NCI-H187 treated with DMSO at 0.1 percent for 48 hours (cell line): ENCODE results near the gene CUX1.
"Not testable (repeated sequence)": the region's sequence is repeated elsewhere in the genome, so short reads cannot be mapped to it uniquely, and the experiment has no call there.

Experiments
- DNase-seq: peaks from one replicate; lab custom pipeline; 2025; lab: John Stamatoyannopoulos, UW

The CUX1 gene

DNA sequence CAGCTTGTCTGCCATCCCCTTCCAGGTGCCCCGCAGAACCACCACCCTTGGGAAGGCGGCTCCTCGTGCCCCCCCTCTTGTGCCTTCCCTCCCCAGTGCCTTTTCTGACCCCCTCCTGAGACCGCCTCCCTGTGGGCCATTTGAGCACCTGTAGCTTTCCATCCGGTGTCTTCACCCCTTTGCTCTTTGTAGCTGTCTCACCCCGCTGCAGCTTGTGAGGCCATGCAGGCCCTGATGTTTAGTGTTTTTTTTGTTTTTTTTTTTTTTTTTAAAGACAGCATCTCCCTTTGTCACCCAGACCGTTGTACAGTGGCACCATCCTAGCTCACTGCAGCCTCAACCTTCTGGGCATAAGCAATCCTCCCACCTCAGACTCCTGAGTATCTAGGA lies 52.5 kb downstream of the CUX1 start:
- DNase-seq = no peak

DNA sequence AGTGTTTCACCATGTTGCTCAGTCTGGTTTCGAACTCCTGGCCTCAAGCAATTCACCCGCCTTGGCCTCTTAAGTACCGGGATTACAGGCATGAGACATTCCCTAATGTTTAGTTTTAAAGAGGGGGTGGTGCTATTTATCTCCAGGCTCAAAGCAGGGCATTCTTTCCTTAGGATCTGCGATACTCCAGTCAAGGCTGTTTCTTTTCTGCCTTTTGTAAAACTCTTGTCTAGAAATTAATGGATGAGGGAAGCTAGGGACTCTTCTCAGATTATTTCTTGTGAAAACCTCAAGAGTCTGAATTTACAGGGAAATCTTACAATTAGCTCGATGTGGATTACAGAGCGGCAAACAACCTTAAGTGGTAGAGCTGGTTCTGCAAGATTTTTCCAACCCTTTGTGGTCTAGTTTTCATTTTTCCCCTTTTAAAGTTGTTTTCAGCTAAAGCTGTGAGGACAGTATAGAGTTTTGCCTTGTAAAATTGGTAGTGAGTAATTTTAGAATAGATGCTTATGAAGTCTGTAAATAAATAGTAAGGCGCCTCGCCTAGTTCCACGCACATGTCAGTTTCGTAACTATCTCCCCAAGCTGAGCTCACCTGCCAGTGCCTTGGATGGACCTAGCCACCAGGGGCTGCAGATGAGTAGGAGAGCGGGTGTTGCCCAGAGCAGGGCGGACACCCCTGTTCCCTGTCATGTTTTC lies 53.1 kb downstream of the CUX1 start:
- DNase-seq = no peak

DNA sequence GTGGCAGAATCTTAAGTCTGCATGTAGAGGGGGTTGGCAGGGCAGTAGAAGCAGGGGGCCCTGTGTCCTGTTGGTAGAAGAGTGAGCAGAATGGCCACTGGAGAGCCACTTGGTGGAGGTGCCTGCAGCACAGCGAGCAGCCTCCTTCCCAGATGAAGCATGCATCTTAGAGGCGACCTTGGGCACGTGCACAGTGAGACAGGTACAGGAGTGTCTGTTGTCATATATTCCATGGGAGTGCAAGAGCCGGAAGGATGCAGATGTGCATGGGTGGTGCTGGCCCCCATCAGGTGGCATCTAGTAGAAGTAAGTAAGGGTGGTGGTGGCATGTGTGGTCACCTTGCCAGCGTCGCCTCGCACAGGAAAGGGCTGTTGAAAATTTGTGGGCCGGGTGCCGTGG lies 53.9 kb downstream of the CUX1 start:
- DNase-seq = no peak

DNA sequence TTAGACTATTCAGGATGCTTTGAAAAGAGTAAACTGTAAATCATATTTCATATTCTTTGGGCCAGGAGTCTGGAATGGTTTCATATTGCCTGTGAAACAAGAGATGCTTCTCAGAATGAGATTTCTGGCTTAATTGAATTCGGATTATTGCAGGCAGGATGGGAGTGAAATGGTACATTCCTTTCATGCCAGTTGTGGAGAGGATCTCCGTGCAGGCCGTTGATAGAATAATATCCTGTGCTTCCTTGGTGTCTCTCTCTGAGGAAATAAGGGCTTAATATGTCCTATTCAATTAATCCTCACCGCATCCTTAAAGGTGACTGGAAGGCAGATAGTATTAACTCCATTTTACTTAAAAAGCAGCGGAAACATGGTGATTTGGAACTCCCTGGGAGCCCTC lies 56.6 kb downstream of the CUX1 start:
- no peak for DNase-seq

DNA sequence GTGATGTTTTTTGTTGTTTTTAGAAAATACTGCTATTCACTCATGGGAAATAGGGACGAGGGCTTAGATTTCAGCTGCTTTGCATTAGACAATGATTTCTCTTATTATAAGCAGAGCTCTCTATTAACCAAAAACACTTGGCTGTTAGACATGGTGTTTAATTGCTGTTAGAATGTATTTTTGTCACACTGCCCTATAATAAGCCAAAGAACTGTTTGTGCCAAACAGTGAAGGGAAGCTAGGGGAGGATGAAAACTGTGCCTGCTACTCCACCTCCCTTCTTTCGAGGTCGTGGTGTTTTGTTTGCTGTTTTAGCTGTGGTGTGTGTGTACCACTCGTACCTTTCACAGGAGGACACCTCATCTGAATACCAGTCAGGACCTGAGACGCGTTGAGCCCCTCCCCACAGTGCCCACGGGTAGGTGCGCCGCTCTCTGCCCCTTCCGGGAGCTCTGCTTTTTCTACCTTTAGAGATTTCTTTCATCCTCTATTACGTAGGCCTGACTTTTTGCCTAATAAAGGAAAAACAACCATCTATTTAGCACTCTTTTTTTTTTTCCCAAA lies 57.9 kb downstream of the CUX1 start:
- DNase-seq = no peak

DNA sequence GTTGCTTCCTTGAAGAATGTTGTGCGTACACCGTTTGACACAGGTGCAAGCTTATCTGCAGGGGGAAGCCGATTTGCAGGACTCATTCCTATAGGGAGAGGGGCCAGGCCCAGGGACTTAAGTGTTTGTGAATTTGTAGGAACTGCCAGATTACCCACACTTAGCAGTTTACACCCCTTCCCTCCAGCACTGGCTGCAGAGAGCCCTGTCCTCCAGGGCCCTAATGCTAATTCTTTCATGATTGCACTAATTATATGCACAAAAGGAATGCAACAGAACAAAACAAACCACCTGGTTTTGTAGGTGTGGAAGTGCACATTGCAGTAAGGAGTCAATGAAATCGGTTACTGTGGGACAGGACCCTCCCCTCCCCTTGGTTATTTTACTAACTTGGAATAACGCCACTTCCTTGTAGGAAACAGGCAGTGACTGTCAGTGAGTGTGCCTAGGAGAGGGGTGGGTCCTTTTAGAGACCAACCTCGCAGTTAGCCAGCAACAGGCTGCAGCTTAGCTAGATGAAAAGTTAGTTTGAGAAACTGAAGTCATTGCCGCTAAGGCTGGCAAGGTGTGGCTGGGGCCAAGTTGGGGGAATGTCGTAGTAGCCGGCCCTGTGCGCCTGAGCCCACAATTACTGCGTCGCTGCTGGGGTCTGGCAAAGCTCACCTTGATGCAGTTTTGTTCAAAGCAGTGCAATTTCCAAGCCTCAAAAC lies 60.6 kb downstream of the CUX1 start:
- DNase-seq = no peak

DNA sequence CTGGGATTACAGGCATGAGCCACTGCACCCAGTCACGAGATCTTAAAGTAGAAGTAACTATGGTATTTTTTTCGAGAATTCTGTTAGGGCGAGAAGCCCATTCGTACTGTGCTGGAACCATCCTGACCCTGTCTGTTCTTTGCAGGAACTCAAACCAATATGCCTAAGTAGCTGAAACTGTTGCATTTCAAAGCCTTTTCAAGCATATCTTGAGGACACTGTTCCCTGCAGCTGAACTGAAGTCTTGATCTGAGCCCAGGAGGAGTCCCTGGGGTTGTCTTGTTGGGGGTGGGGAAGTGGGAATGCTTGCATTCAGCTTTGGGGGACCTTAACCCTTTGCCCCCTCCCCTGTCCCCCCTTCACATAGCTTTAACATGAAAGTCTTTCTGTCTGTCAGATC lies 61.5 kb downstream of the CUX1 start:
- DNase-seq = no peak

DNA sequence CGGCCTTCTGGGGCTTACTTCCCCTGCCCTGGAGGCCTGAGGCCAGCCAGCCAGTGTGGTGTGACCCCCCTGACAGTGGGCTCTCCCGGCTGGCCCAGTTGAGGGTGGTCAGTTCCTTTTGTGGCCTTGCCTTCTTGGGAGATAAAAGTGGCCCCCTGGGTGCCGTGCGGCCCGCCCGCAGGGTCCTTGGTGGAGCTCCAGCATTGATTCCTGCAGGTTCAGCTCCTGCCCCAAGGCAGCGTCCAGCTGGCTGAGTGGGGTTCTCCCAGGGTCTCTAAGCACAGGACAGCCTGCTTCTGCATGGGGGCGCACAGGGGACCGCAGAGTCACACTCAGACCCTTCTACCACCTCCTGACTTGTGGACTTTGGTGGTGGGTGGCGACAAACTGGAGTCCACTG lies 62.1 kb downstream of the CUX1 start:
- DNase-seq = no peak

DNA sequence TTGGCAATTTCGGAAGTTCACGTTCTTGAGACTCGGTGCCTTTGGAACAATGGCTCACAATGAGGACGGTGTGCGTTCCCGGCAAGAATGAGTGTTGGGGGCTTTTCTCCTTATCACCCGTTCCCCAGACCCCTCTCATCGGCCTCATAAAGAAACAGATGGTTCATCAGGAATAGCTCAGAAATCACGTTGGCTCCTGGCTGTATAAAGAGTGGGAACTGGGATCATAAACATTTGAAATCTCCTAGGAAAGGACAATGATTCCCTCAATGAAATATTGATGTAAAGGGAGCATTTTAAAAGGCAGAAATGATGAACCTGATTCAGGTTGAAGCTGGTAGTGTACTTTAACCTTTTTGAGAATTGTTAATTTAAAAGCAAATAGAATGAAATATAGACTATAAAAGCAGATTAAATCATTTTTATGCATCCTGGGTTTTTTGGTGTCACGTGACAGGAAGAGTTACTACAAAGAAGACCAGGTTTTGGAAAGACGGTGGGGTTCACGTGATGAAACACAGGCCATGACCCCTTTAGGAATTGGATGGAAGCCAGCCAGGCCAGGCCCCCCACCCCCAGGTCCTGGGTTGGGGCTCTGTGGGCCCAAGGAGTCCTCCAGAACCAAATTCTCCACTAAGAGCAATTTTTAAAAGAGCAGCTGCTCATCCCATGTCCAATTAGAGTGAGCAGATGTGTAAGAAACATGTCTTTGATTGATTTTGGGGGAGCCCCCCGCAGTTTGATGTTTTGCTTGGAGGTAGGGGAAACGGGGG lies 63.0 kb downstream of the CUX1 start:
- no peak for DNase-seq

DNA sequence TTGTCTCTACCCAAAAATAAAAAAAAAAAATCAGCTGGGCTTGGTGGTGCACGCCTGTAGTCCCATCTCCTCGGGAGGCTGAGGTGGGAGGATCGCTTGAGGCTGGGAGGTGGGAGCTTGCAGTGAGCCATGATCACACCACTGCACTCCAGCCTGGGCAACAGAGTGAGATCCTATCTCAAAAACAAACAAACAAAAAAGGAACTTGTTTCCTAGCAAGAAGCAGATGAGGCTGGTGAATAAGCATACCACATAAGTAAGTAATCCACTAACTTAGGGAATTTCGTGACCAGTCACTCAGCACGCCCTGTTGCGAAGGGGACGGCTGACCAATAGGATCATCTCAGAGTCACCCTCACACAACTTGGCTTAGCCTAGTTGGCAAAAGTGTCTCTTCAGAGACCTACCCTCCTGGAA lies 64.6 kb downstream of the CUX1 start:
- DNase-seq = no peak

DNA sequence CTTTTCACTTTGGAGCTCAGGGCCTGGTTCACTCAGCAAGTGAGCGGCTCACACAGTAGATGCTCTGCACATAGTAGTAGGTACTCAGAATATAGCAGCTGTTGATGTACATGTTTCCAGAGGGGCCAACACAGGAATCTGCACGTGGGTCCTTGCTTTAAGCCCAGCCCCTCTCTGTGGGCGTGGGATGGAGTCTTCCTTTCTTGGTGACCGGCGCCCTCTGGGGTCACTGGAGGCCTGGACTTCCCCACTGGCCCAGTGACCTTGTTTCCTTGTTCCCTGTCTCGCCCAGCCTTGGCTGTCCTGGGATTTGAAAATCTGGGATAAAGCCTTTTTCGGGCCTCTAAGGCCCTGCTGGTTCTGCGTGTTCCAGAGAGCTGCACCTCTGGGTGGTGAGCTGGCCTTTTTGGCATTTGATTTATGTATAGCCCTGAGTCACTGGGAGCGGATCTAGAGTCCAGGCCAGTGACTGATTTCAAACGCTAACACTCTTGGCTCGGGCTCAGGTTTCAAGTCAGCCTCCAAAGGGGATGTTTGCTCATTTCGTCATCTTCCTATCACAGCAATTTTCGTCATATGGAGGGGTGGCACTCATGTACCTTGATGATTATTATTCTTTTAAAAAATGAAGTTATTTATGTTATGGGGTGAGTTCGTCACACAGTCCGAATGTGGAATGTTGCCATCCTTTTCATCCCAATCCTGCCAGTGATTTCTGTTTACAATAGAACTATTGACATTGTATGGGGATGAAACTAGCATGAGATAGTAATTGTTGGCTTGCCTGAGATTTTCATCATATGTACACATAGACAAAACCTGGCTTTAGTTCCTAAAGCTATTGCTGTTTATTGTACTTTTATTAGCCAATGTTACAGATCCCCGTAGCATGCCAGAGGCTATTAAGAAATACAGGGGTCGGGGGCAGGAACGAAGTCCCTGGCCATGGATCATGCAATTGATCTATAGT lies 65.5 kb downstream of the CUX1 start:
- DNase-seq = no peak

DNA sequence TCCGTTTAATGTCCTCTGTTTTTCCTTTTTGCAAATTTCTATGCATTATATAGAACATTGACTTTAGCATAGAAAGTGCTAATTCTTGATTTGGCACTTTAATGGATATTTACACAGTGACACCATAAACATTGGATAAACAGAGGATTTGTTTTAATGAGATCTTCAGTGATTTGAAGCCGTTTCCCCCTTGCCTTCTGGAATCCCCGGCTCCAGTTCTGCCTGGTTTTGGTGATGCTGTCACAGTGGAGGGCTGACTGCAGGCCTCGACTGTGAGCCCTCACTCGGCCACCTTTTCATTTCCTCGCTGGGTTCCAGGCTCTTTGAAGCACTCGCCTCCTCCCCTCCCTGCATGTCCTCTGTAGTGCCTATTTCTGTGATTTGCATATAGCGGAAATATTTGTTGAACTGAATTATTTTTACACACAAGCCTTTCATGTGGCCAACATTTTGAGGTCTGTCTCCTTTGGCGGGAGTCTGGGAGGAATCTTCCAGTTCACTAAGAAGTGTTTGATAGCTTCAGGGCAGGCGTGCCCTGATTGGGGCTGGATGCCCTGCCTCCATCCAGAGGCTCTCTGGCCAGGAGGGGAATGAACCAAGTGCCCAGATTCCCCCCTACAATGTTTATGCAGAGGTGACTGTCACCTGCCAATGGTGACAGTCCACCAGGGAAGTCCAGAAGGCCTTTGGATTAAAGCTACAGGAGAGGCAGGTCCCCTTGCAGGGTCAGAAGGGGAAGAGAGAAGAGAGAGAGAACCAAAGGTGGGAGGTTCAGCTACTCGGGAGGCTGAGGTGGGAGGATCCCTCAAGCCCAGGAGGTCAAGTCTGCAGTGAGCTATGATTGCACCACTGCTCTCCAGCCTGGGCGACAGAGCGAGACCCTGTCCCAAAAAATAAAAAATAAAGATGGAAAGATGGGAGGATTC lies 67.5 kb downstream of the CUX1 start:
- DNase-seq = no peak

DNA sequence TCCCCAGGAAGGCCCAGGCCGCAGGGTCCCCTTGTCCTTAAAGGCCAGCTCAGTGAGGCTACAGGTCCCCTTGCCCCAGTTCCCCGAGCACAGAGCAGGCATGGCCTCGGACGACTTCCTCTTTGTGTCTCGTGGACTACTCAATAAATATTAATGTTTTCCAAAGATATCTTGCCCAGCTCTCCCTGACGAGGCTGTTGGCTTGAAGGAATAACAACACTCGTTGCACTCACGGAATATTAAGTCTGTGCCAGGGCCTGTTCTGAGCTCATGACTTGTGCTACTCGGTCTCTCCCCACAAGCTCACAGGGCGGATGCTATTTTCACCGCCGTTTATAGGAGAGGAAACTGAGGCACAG lies 68.2 kb downstream of the CUX1 start:
- no peak for DNase-seq

DNA sequence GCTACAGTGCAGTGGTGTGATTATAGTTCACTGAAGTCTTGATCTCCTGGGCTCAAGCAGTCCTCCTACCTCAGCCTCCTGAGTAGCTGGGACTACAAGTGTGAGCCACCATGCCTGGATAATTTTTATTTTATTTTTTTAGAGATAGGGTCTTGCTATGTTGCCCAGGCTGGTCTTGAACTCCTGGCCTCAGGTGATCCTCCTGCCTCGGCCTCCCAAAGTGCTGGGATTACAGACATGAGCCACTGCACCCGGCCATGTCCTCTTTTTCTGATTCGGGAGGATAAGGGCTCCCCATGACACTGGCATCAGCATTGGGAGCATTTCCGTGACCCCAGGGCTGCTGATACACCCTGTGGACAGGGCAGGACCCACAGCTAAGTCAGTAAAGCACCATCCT lies 69.9 kb downstream of the CUX1 start:
- not testable (repeated sequence) for DNase-seq

DNA sequence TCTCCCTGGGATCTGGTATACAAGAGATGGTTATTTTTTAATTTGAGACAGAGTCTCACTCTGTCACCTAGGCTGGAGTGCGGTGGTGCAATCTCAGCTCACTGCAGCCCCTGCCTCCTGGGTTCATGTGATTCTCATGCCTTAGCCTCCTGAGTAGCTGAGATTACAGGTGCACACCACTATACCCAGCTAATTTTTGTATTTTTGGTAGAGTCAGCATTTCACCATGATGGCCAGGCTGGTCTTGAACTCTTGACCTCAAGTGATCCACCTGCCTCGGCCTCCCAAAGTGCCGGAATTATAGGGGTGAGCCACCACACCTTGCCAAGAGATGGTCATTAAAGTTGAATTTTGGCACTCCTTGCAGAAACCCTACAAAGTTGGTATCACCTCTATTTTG lies 71.1 kb downstream of the CUX1 start:
- not testable (repeated sequence) for DNase-seq

DNA sequence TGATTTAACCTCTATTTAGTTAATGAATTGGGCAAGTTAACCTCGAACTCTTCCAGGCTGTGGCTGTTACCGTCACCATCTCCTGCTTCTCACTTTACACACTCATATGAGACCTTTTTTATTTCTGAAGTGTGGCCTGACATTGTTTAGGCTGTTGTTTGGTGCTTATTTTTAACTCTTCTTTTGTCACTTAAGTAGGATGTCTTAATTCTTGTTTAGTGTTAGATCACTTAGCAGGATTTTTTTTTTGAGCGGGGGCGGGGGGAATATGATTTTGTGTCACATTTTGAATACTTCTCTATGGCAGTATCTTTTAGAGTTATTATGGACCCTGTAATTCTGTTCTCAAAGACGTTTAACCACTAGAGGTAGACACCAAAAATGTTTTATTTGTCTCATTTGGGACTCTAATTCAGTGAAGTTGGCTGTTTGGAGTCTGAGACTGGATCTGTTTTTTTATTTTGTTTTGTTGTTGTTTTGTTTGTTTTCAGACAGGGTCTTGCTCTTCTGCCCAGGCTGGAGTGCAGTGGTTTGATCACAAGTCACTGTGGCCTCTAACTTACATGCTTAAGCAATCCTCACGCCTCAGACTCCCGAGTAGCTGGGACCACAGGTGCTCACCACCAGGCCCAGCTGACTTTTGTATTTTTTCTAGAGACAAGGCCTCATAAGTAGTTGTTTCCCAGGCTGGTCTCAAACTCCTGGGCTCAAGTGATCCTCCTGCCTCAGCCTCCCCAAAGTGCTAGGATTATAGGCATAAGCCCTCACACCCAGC lies 73.5 kb downstream of the CUX1 start:
- DNase-seq = no peak

DNA sequence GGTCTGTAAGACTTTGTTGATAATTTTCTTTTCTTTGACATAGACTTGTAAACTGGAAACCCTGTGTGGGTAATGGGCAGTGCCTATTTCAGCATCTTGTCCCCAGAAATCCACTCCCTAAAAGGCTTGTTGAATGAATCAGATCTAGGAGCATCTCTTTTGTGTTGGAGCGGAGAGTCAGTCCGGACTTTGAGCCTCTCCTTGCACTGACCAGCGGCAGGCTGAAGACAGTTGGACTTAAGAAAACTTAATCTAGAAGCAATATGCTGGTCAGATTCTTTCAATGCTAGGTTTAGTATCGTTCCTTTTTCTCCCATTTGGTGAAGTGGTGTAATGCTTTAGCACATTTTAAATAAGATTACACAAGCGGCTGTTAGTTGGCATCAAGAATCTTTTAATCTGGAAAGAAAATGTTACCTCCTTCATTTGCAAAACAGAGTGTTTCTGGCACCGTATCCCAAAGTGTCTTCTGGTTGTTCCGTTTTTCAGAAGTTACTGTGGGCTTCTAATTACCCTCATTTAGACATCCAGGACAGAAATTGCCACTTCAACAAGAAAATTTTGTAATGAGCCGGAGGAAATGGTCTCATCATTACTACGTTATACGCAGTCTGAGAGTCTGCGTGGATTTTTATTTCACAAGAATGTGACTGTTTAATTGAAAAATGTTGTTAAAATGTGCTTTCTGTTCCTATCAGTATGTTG lies 74.7 kb downstream of the CUX1 start:
- DNase-seq = no peak

DNA sequence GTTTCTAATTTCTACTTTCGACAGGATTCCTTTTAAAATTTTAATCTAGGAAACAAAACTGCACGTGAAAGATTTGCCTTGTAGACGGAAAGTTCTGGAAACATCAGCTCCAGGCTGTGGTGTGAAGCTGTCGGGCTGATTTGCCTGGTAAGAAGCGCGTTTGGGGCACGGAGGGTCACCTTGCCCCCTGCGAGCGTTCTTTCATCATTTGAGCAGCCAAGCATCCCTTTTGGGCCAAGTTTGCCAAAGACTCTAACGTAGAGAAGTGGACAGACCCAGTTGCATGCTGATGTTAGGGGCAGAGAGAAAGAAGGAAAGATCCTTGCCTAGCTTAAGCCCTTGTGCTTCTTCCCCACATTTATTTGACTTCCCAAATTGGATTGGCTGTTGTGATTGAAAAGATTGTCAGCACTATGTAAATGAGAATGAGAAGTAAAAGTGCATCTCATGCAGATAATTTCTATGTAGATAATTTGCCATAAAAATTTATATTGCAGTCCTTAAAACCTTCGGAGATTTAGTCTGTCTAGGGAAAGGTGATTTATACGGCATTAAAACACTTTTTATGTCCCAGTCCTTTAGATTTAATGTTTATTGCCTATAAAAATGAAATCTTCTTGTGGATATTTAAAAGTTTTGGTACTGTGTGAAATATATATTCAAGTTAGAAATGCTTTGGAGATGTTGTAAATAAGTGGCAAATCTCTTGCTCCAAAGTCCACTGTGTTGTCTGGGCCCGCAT lies 76.1 kb downstream of the CUX1 start:
- no peak for DNase-seq
